ENCODE results near the gene RNASEH2C.
A peak's percentile ranks its signal among the peaks of the same experiment; 100 is the strongest.
"Not testable (repeated sequence)": the region's sequence is repeated elsewhere in the genome, so short reads cannot be mapped to it uniquely, and the experiment has no call there.

RNASEH2C gene

GRCh38 chr11:65717906-65718305 is 2.7 kb downstream of the RNASEH2C start:
- no peak for DNase-seq (ENCODE audit: low read depth in 2 of 3, low spot score in 1 of 3)

DNA sequence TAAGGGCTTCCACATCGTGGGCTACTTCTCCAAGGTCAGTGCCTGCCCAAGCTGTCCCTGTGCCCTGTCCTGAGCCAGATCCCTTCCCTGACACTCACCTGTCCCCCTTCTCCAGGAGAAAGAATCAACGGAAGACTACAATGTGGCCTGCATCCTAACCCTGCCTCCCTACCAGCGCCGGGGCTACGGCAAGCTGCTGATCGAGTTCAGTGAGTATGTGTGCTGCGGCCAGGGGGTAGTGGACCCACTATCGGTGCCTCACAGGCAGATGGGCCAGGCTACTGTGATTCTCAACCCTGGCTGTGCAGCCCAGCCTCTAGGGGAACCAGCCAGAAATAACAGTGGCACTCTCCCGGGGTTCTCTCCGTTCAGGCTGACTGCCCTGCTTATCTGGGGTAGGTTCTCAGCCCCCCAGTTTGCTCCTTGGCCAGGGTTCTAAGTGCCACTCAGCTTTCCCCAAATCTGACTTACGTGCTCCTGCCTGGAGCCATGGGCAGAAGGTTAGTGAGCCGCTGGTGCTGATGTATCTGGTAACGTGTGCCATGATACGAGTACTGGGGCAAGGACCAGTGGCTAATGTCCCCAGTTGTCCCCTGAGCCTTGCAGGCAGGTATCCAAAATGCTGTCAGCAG is 3.7 kb downstream of the RNASEH2C start:
- no peak for DNase-seq (ENCODE audit: low read depth in 2 of 3, low spot score in 1 of 3)

- no peak for DNase-seq (ENCODE audit: low read depth in 2 of 3, low spot score in 1 of 3)
Observed at GRCh38 chr11:65716302-65716701, 4.3 kb downstream of the RNASEH2C start.

- no peak for DNase-seq (ENCODE audit: low read depth in 2 of 3, low spot score in 1 of 3)
Observed at GRCh38 chr11:65714433-65714832, 6.2 kb downstream of the RNASEH2C start.

DNA sequence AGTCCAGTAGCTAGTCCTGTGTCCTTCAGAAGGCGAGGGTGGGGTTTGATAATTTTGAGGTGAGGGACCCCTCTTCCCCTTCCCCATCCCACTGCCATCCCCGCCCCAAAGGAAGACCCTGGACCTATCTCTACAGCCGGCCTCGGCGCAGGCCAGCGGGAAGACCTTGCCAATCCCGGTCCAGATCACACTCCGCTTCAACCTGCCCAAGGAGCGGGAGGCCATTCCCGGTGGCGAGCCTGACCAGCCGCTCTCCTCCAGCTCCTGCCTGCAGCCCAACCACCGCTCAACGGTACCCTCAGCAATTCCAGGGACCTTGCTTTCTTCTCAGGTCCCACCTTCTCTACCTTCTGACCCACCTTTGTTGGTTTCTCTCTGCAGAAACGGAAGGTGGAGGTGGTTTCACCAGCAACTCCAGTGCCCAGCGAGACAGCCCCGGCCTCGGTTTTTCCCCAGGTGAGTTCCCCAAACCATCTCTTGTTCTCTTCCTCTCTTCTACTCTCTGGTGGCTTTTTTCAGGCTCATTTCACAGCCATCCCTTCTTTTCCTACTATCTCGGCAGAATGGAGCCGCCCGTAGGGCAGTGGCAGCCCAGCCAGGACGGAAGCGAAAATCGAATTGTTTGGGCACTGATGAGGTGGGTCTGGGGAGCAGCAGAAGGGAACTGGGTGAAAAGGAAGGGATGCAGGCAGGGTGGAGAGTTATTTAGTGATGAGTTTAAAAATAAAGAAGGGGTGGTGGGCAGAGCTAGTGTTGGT is 7.2 kb downstream of the RNASEH2C start:
- DNase-seq (ENCODE audit: low read depth in 2 of 3, low spot score in 1 of 3), result no peak

DNA sequence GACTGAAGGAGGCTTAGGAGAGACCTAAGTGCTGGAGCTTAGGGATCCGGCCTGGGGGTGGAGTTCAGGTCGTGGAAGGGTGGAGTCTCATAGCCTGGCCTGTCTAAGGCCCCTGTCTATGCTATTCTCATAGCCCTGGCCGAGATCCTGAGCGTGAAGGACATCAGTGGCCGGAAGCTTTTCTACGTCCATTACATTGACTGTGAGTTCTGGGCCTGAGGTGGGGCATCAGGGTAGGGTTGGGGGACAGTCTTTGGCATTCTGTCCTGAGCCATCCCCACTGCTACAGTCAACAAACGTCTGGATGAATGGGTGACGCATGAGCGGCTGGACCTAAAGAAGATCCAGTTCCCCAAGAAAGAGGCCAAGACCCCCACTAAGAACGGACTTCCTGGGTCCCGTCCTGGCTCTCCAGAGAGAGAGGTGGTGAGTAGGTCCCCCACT is 7.9 kb downstream of the RNASEH2C start:
- DNase-seq (ENCODE audit: low read depth in 2 of 3, low spot score in 1 of 3), result no peak

- DNase-seq (ENCODE audit: low read depth in 2 of 3, low spot score in 1 of 3), result peak; percentile 97 to 99 (median 98)
Observed at GRCh38 chr11:65711785-65712632, 8.6 kb downstream of the RNASEH2C start, which contains the start of gene KAT5. Gene KAT5 (plus strand): TSS chr11:65712252. CDS start chr11:65712268, 16 bp downstream.

DNA sequence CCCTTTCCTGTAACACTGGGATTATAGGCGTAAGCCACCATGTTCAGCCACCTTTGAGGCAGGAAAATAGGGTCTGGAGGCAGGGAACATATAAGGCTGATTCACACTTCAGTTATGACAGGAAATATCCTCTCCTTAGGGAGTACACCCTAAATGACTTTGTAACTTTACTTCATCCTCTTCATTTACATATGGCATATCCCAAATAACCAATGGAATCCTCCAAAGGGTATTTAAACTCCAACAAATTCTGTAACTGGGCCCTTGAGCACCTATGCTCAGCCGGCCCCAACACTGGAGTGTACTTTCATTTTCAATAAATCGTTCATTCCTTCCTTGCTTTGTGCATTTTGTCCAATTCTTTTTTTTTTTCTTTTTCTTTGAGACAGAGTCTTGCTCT is 10.2 kb downstream of the RNASEH2C start:
- DNase-seq (ENCODE audit: low read depth in 2 of 3, low spot score in 1 of 3), result no peak

DNA sequence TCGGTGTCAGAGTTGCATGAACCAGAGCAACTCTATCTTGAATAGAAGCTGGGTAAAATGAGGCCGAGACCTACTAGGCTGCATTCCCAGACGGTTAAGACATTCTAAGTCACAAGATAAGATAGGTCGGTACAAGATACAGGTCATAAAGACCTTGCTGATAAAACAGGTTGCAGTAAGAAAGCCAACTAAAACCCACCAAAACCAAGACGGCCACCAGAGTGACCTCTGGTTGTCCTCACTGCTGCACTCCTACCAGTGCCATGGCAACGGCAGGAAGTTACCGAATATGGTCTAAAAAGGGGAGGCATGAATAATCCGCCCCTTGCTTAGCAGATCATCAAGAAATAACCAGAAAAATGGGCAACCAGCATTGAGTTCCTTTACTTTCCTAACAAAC is 10.9 kb downstream of the RNASEH2C start:
- DNase-seq (ENCODE audit: low read depth in 2 of 3, low spot score in 1 of 3), result no peak

DNA sequence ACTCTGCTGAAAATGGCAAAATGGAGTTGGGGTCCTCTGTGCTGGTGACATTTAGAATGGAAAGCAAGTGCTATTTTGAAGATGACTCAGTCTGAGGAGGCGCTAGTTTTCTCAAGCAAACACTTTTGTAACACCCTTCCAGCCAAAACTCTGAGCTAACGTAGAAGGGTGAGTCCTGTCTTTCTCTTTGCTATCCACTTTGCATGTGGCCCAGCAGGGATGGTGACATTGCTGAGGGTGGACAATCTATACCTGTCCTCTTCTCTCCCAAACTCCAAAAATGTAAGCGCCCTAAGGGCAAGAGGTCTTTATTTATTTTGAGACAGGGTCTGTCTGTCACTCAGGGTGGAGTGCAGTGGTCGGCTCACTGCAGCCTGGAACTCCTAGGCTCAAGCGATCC is 12.1 kb downstream of the RNASEH2C start:
- DNase-seq (ENCODE audit: low read depth in 2 of 3, low spot score in 1 of 3), result no peak

- DNase-seq (ENCODE audit: low read depth in 2 of 3, low spot score in 1 of 3), result not testable (repeated sequence)
Observed at GRCh38 chr11:65707002-65707401, 13.6 kb downstream of the RNASEH2C start.

GRCh38 chr11:65706303-65706763 is 14.3 kb downstream of the RNASEH2C start:
- peak; percentile 68 to 78 (median 75) for DNase-seq (ENCODE audit: low read depth in 2 of 3, low spot score in 1 of 3)

DNA sequence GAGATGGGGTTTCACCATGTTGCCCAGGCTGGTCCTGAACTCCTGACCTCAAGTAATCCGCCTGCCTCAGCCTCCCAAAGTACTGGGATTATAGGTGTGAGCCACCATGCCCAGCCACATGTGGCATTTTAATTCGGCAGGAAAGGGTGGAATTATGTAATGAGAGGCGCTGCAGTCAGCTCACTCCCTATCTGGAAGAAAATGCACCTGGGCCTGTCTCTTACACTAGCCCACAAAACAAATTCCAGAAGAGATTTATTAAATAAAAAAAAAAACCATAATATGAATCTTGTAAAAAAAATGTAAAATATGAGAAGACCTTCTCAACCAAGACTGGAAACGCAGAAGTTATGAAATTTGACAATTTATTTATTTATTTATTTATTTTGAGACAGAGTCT is 16.8 kb downstream of the RNASEH2C start:
- no peak for DNase-seq (ENCODE audit: low read depth in 2 of 3, low spot score in 1 of 3)

- DNase-seq (ENCODE audit: low read depth in 2 of 3, low spot score in 1 of 3), result no peak
Observed at GRCh38 chr11:65701686-65702085, 18.9 kb downstream of the RNASEH2C start.

DNA sequence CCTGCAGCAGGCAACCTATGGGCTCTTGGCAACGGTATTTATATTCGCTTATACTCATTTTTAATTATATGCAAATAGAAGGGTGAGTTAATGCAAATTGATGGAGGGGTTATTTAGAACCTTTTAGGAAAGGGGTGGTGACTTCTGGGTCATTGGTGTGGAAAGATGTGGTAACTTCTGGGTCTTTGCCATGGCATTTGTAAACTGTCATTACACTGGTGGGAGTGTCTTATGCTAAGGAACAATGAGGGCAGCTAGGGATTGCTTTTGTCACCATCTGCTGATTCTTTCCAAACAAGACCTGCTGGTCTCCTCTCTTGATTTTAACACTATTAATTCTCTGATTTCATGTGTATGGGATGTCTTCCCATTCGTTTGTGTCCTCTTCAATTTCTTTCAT is 20.2 kb downstream of the RNASEH2C start:
- DNase-seq (ENCODE audit: low read depth in 2 of 3, low spot score in 1 of 3), result no peak

GRCh38 chr11:65699306-65699705 is 21.3 kb downstream of the RNASEH2C start:
- no peak for DNase-seq (ENCODE audit: low read depth in 2 of 3, low spot score in 1 of 3)

- DNase-seq (ENCODE audit: low read depth in 2 of 3, low spot score in 1 of 3), result no peak
Observed at GRCh38 chr11:65698205-65698604, 22.4 kb downstream of the RNASEH2C start.

DNA sequence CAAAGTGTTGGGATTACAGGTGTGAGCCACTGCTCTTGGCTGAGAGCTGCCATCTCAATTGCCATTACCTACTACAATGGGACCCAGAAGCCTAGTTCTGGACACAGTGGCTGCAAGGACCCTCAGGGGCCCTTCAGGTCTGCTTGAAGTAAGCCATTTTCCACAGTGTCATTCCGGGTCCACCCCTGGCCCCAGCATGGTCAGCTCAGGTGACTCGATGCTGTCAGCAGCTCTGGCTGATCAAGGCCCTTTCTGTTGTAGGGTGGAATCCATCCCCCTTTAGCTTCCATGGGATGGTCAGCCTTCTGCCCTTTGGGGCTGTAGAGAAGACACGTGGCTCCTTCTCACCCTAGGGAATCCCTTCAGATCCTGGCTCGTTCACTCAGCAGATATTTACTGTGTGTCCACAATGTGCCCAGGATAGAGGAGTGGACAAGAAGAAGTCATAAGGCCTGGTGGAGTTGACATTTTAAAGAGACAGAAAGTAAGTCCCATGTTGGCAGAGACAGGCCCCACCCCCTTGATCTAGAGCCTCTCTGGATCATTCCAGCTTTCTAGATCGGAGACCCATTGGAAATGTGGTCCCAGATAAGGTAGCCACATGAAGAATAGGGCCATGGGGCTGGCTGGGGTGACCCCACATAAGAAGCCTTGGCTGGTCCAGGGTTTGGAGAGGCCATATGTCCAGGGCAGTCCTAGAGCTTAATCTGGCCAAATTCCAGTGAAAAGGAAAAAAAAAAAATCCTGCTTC is 23.6 kb downstream of the RNASEH2C start:
- no peak for DNase-seq (ENCODE audit: low read depth in 2 of 3, low spot score in 1 of 3)

- DNase-seq (ENCODE audit: low read depth in 2 of 3, low spot score in 1 of 3), result no peak
Observed at GRCh38 chr11:65695459-65696241, 24.9 kb downstream of the RNASEH2C start.

DNA sequence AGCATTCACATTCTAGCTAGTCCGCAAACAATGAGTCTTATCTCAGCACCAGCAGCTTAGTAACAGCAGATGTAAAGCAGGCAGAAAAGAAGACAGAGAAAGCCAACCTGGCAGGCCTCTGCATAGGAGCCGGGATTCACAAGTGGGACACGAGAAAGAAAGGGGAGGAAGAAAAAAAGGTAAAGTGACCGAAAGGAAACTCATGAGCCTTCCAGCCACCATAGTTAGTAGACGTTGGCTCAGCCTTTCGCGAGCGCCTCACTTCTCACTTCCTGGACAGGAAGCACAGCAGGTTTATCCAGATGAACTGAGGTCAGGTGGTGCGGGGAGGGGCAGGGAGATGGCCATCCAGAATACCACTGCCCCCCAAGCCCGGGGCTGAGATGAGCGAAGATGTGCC is 28.2 kb downstream of the RNASEH2C start:
- no peak for DNase-seq (ENCODE audit: low read depth in 2 of 3, low spot score in 1 of 3)
